ENCODE results near the gene ACBD7.

DNA sequence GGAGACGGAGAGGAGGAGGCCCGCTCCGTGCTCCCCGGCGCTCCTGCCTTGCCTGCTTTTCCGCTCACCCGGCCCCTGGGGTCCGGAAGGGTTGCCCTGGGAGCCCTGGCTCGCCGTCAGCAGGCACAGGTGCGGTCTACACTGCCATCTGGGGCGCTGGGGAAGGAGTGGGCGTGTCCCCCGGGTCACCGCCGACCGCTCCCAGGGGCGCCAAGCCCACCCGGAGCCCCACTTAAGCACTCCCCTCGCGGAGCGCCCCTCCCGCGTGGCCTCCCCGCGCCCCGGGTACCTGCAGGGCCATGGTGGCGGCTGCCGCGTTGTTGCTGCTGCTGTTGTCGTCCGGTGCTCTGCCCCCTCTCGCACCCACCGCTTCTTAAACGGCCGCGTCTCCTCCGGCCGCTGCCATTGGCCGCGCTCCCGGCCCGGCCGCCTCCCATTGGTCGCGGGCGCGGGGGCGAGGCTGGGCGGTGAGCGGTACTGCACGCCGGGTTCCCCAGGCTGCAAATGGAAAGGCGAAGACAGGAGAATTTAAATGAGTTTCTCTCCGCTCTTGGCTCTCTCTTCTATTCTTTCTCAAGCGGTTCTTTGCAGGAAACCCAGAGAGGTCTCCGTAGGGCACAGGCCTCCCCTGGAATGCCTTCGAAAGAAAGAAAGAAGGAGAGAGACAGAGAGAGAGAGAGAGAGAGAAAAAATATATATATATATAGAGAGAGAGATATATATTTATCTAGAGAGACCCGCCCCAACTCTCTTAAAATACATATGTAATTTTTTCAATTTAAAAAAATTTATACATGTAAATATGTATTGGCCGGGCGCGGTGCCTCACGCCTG, at the start of gene ACBD7:
- no peak for TF ChIP-seq POLR2AphosphoS5 (IDR thresholded peaks at IDR 0.05; ENCODE audit: borderline replicate concordance, low read depth, low read length)
- no peak for TF ChIP-seq EZH2 (IDR thresholded peaks at IDR 0.05)

All from SK-N-MC (cell line).